C4-2B (cell line): ENCODE measurements around the gene RNF180.
A peak's percentile ranks its signal among the peaks of the same experiment; 100 is the strongest.

ENCODE experiments used
- CTCF ChIP-seq: fragments of 450-650 bp; conservative IDR thresholded peaks from 2 replicates; pipeline ENCODE4 v1.5.1; 2017; ENCODE audit warnings: mild to moderate bottlenecking
- ZFX ChIP-seq: fragments of 450-650 bp; IDR thresholded peaks from 2 replicates; pipeline ENCODE4 v1.6.1; 2017

GRCh38 chr5:64347309-64347708 is 181.7 kb downstream of the RNF180 start:
- peak; percentile 46 for TF ChIP-seq CTCF
- no peak for TF ChIP-seq ZFX
